NT2/D1 (cell line): ENCODE measurements around the gene DAB2IP.

Experiments
- SUZ12 ChIP-seq: IDR thresholded peaks from 2 replicates; pipeline ENCODE4 v1.6.1; 2011; ENCODE audit not compliant: insufficient read length, insufficient read depth; ENCODE audit errors: extremely low read depth
- YY1 ChIP-seq: IDR thresholded peaks from 2 replicates; pipeline ENCODE4 v1.6.1; 2011; ENCODE audit not compliant: insufficient read length, insufficient read depth
- ZNF274 ChIP-seq: IDR thresholded peaks from 2 replicates; pipeline ENCODE4 v1.6.1; 2011; ENCODE audit warnings: mild to moderate bottlenecking, low read depth, low read length

DNA sequence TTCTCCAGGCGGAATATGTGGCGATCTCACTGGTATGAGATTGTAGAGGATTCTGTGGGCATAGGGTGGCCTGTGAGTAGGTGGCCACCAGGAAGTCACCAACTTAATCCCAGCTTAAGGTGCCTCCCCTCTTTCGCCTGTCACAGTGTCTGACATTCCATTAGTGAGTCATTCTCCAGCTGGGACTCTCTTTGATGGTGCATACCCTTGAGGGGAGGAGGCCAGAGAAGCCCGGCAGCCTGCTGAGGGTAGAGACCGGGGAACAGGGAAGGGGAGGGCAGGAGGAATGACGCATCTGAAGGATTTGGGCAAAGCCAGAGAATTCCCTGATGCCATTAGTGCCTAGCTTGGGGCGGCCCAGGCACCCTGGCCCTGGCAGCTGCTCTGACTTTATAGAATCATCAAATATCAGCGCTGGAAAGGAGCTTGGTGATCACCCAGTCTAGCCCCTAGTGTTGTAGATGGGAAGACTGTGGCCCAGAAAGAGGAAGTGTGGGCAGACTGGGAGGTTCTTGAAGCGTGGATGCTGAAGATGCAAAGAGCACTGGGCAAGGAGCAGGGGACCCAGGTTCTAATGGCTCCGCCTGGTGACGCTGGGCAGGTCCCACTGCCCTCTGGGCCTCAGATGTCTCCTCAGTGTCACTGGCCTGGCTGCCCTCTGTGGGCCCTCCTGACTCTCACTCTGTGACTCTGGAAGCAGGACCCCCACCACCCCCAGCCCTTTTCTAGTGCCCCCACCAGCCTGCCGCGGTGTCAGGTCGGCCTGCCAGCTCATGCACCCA is 41.4 kb downstream of the DAB2IP start:
- TF ChIP-seq YY1, result no peak
- no peak for TF ChIP-seq ZNF274
- no peak for TF ChIP-seq SUZ12
